Ammon's horn (tissue), 1 donor: ENCODE results near the gene MARK4.
"Not testable (repeated sequence)": the region's sequence is repeated elsewhere in the genome, so short reads cannot be mapped to it uniquely, and the experiment has no call there.

Experiments used
- DNase-seq: peaks from one replicate; pipeline ENCODE4 v3.0.0-alpha.2; 2016; ENCODE audit warnings: low spot score

Gene MARK4

GRCh38 chr19:45250832-45251451 lies at the start of gene MARK4:
Gene MARK4 (plus strand): TSS chr19:45251271. CDS start chr19:45251589, 318 bp downstream.
- DNase-seq, result peak; percentile 45

- DNase-seq, result no peak
Observed at GRCh38 chr19:45202637-45203036, 48.4 kb upstream of the MARK4 start.

DNA sequence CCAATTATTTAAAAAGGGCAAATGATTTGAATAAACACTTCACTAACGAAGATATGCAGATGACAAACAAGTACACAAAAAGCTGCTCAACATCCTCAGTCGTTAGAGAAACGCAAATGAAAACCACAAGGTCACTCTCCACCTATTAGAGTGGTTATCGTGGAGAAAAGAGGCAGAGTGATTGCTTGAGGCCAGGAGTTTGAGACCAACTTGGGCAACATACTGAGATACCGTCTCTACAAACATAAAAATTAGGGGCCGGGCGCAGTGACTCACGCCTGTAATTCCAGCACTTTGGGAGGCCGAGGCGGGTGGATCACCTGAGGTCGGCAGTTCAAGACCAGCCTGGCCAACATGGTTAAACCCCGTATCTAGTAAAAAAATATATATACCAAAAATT lies 45.3 kb upstream of the MARK4 start:
- no peak for DNase-seq

- DNase-seq, result no peak
Observed at GRCh38 chr19:45206328-45206727, 44.7 kb upstream of the MARK4 start.

GRCh38 chr19:45211751-45212381 lies 39.2 kb upstream of the MARK4 start:
- no peak for DNase-seq

GRCh38 chr19:45213031-45213430 lies 38.0 kb upstream of the MARK4 start:
- DNase-seq, result no peak

DNA sequence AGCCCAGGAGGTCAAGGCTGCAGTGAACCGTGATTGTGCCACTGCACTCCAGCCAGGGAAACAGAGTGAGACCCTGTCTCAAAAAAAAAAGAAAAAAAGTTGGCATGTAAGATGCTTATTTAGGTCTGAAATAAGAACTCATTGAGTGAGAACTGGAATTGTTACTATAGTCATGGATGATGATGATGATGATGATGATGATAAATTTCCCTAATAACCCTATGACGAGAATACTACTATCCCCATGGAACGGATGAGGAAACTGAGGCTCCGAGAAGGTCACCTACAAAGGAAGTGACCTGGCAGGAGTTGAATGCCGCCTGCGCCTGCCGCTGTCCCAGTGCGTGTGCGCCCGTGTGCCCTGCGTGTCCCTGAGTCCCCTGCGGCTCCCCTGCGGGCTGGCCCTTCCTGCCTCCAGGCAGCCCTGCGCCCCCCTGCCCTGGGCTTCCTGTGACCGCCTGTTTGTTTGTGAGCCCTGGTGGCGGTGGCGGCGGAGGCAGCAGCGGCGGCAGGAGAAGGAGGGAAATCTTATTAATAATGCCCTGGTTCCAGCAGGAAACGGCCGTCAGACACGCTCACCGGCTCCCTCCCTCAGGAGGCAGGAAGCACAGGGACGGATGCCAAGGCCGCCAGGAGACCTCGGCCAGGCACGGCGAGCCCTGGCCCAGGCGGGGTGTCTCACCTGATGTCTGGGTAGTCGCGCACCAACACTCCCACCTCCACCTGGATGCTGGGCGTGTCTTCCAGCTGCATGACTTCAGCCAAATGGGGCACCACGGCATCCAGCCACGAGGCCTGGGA lies 35.5 kb upstream of the MARK4 start:
- no peak for DNase-seq

- no peak for DNase-seq
Observed at GRCh38 chr19:45216667-45217066, 34.4 kb upstream of the MARK4 start.

DNA sequence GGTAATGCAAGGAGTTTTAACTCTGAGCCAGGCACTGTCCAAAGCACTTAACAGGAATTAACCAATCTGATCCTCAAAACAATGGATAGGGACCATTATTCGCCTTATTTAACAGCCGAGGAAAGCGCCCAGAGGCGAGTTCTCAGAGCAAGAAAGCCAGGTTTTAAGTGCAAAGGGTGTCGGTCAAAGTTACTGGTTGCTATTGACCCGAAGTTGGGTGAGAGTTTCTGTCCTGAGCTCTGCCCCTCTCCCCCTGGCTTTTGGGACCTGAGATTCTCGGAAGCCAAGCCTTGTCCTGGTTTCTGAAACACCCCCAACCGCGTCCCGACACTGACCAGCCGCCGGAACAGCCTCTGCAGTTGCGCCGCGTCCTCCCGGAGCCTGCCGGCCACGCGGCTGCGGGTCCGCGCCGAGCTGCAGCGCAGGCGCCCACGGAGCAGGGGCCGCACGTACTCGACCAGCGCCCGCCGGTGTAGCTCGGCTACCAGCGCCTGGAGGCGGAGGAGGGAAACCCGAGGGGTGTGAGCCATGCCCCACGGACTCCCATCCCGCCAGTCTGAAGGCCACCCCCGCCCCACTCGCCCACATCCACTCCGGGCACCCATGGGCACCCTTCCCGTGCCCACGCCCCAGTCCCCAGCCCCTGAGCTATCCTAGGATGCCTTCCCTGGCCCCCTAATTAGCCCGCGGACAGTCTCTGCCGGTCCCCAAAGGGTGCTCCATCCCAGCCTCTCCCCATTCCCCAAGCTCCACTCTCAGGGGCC lies 33.7 kb upstream of the MARK4 start:
- no peak for DNase-seq

DNA sequence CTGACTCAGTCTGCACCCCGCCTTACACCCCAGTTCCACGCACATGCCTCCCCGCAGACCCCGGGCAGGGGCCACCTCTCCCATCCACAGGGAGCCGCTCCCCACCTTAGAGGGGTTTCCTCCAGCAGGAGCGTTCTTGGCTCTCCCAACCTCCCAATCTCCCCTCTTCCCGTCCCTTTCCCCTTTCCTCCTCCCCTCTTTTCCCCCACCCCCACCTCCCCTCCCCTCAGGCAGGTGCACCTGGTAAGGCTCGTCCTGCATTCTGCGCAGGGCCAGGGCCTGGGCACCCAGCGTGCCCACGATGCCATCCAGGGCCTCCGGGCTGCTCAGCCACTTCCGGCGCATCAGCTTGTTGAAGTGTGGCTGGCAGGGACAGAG lies 33.1 kb upstream of the MARK4 start:
- no peak for DNase-seq

GRCh38 chr19:45218426-45218825 lies 32.6 kb upstream of the MARK4 start:
- no peak for DNase-seq

GRCh38 chr19:45218911-45219743 lies 31.9 kb upstream of the MARK4 start:
- DNase-seq, result no peak

GRCh38 chr19:45222724-45223123 lies 28.3 kb upstream of the MARK4 start:
- DNase-seq, result no peak

DNA sequence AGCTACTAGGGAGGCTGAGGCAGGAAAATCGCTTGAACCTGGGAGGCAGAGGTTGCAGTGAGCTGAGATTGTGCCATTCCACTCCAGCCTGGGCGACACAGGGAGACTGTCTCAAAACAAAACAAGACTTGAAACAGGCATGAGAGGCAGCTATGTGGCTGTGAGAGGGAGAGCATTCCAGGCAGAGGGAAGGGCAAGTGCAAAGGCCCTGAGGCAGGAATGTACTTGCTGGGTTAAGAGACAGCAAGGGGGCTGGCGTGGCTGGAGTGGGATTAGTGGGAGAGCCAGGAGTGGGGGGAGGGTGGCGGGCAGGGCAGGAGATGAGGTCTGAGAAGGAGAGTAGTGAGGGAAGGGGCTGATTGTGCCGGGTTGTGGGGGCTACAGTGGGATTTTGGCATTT lies 27.2 kb upstream of the MARK4 start:
- no peak for DNase-seq

DNA sequence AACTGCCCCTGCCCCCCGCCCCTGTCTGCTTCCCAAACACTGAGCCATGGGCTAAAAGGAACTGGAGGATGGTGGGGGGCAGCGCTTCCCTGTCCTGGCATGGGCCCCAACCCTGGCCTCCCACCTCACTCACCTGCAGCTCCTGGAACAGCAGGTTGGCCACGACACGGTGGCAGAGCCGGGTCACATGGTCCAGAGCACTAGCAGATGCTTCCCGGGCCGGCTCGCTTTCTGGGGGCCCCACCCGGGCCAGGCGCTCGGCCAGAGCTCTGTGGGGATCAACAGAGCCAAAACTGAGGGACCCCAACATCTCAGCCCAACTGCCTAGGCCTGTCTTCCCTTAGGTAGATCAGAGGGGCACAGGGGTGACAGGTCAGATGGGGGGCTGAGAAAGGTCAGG lies 26.4 kb upstream of the MARK4 start:
- DNase-seq, result no peak

DNA sequence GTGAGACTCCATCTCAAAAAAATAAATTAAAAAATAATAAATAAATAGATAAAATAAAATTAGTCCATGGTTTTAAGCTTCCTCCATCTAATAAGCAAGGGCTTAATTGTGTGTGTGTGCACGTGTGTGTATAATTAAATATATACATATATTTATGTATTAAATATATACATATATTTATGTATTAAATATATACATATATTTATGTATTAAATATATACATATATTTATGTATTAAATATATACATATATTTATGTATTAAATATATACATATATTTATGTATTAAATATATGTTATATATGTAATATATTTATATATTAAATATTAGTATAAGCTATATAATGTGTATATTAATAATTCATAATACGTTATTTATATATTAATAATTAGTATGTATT lies 22.0 kb upstream of the MARK4 start:
- not testable (repeated sequence) for DNase-seq

DNA sequence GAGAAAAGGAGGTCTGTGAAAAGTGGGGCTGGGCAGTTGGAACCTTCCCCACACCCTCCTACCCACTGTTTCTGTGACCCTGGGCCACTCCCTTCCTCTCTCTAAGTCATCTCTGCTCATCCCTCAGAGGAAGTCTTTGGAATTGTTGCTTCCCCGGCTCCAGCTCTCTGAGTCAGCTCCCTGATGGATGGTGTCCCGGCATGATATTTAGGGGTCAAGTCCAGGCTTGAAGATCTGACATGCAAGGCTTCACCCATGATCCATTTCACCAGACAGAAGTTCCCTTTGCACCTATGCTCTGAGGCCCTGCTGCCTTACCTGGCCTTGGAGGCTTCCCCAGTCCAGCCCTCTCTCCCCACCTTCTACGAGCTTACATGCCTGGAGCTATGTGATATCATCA lies 19.2 kb upstream of the MARK4 start:
- no peak for DNase-seq

- DNase-seq, result no peak
Observed at GRCh38 chr19:45234089-45234869, 16.8 kb upstream of the MARK4 start.

DNA sequence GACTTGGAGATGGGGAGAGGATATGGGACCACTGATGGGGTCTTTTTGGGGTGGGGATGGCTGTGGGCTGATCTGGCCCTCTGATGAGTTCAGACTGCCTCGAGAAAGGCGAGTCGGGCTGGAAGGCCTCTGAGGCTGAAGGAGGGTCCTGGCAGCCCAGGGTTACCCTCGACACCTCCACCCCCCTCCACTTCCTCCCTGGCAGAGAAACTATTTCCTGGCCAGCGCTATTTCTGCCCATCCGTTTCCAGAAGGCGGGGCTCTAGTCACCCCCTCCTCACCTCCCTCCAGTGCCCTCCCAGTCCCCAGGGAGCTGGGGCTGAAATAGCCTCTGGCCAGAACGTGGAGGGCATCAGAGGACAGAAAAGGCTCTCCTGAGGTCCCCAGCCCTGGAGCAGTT lies 15.6 kb upstream of the MARK4 start:
- DNase-seq, result no peak

DNA sequence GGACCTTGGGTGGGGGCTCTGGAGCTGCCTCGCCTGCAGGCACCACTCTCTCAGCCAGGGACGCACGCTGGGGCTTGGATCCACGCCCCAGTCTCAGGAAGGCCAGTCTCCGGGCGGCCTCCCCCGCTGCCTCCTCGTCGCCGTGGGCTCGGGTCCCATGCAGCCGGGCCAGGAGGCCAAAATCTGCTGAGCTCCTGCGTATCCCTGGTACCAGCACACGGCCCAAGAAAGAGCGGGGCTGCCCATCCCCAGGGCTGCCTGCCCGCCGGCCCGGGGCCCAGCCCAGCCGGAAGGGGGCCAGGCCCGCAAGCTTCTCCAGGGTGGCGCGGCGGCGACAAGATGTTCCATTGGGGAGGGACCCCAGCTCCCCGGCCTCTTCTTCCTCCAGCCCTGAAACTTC lies 12.5 kb upstream of the MARK4 start:
- no peak for DNase-seq
